Lower leg skin (tissue), 4 donors: ENCODE measurements around the gene LRRC8B. TPM values are rescaled to one million over a fixed set of nuclear protein-coding genes. Genes with fewer than 3 reads are reported as not detected.

Source experiments
- DNase-seq, 2 donors: peaks; one replicate each; pipeline ENCODE4 v3.0.0-alpha.2; 2019; ENCODE audit warnings: low spot score in 2 of 2
- H3K4me3 ChIP-seq: fragments of 200-600 bp; sonication (generic); 2 replicates; pipeline ENCODE4 v1.5.1; 2017; ENCODE audit warnings: mild to moderate bottlenecking, low read depth; ENCODE audit not compliant: poor library complexity, severe bottlenecking
- CTCF ChIP-seq, 3 donors: fragments of 450-650 bp; IDR thresholded peaks; one replicate each; pipeline ENCODE4 v1.5.1; 2016; ENCODE audit warnings: antibody characterized with exemption in 3 of 3, mild to moderate bottlenecking in 3 of 3, moderate library complexity in 2 of 3
- POLR2A ChIP-seq, 2 donors: fragments of 450-650 bp; IDR thresholded peaks; one replicate each; pipeline ENCODE4 v1.6.1; 2016 to 2017; ENCODE audit warnings: antibody characterized with exemption in 2 of 2, mild to moderate bottlenecking in 1 of 2, moderate library complexity in 1 of 2
- WGBS, 2 donors: methylation state at CpG; one replicate each; pipeline ENCODE4 v1.1.5; 2018; 5-methylcytosine and 5-hydroxymethylcytosine counted together
- intact Hi-C: fragments of 100-400 bp; cut with DNase I; formaldehyde crosslinking; loops from one replicate; pipeline ENCODE4 v1.15.0; 2023; ENCODE audit warnings: low total_unique reads
- total RNA-seq, 4 donors: library from RNA; depleted of rRNA; stranded (reverse); fragments of >200 nt; gene quantifications; one replicate each; pipeline ENCODE4 v1.1.0, GENCODE V29; 2016

The LRRC8B gene
- total RNA-seq, 4 donors from 2014 or later: 12.2 to 26.2 (median 13.1) TPM

DNA sequence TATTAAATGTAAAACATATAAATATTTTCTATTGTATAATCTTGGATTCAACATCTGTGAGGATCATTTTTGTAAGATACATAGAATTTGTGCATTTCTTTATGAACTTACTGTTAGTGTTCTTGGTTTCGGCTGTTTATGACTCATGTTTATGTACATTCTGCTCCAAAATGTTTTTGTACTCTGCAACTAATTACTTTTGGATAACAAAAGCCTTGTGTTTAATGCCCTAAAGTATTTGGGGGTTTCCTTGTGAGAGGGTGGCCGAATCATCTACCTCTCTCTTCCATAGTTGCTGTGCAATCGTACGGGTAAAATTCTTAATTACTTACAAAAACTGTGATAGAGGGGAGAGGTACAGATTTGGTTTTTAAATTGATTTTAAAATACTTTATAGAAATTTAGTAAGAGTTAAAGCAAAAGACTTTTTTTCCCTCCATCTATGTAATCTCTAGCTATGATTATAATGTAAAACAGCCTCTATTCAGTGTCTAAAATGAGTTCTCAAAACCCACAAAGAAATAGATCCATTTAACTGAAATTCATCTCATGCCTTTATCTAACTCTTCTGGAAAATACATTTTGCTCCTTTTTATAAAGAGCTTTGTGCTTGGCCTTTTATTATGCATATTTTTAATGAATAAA, 69.6 kb downstream of the LRRC8B start:
- H3K4me3 ChIP-seq: no peak overlapping the region
- no peak for TF ChIP-seq POLR2A (IDR thresholded peaks at IDR 0.05)
- TF ChIP-seq CTCF (IDR thresholded peaks at IDR 0.05): no peak
- intact Hi-C loops: no loop called here
- no peak for DNase-seq
- 76 to 80% methylated on average over 4 of the region's 4 CpGs for WGBS, 2 donors

GRCh38 chr1:89596698-89597097, 72.1 kb downstream of the LRRC8B start:
- TF ChIP-seq CTCF (IDR thresholded peaks at IDR 0.05) (no peak), POLR2A (IDR thresholded peaks at IDR 0.05) (no peak)
- H3K4me3 ChIP-seq: no peak overlapping the region
- 89% methylated on average over 2 of the region's 2 CpGs for WGBS, 2 donors
- intact Hi-C loops: no loop called here
- DNase-seq: no peak

DNA sequence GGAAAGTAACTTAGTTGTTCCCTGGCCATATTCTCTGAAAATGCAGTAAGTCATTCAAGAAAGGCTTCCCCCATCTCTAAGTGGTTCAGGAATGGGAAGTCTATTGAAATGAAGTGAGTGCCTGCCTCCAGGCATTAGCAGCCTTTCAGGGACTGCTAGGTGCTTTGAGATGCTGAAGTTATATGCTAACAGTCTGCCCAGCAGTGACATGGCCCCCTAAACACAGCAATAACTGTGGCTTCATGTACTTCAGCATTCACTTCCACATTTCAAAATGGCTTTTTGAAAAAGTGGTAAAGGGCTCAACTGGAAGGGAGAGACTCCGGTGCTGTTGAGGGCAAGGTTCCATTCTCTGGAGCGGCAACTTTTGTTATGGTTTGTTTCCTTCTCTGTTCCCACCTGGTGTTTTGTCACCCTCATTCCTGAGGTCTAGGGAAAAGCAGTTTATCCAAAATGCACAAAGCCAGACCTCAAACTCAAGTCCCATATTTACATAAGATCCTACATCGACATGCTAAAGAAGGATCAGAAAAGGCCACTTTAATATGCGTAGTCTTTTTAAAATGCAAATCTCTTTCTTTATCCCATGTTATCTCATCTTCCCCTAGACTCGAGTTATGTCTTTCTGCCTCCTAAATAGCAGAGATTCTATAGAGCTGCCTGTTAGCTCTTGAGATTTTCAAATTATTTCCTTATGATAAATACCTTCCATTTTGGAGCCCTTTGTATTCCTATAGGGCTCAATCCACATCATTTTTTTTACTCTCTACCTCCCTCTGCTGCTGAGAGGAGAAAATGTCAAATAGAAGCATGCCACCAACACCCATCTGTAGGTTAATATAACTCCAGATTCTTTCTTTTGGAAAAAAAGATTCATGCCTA, 74.1 kb downstream of the LRRC8B start:
- no peak for TF ChIP-seq CTCF (IDR thresholded peaks at IDR 0.05)
- no peak for TF ChIP-seq POLR2A (IDR thresholded peaks at IDR 0.05)
- no peak for DNase-seq
- 65 to 72% methylated on average over 5 of the region's 5 CpGs for WGBS, 2 donors
- H3K4me3 ChIP-seq: no peak overlapping the region
- intact Hi-C loops: no loop called here

- intact Hi-C loops: no loop called here
- TF ChIP-seq POLR2A (IDR thresholded peaks at IDR 0.05): no peak
- no peak for TF ChIP-seq CTCF (IDR thresholded peaks at IDR 0.05)
- H3K4me3 ChIP-seq: no peak overlapping the region
- WGBS, 2 donors: 93 to 94% methylated on average over 2 of the region's 2 CpGs
- no peak for DNase-seq
Measured at GRCh38 chr1:89599332-89599630, 74.7 kb downstream of the LRRC8B start.

GRCh38 chr1:89600451-89601224, 76.0 kb downstream of the LRRC8B start:
- TF ChIP-seq POLR2A (IDR thresholded peaks at IDR 0.05) (no peak), CTCF (IDR thresholded peaks at IDR 0.05) (no peak)
- WGBS, 2 donors: 75 to 86% methylated on average over 3 of the region's 3 CpGs
- no peak overlapping the region for H3K4me3 ChIP-seq
- intact Hi-C loops: loop anchor here (5.0 to 10.0 kb wide), 2 partner anchors 123 to 164 kb away; no protein-coding TSS in a partner anchor
- DNase-seq: no peak
